Astrocyte (in vitro differentiated cells and primary cell): ENCODE data around the gene GSG1L. TPM values are rescaled to one million over a fixed set of nuclear protein-coding genes. Genes with fewer than 3 reads are reported as not detected.

Experiments used
- DNase-seq: peaks from one replicate; pipeline ENCODE4 v3.0.0-alpha.2; 2010; ENCODE audit warnings: low read depth
- FAIRE-seq: peaks from 2 replicates; lab custom pipeline; 2011; peaks lifted over from hg19 to GRCh38; lab: Jason Lieb, UNC
- H2AFZ ChIP-seq: 2 replicates; pipeline ENCODE4 v1.6.0; 2012; ENCODE audit warnings: low read depth, low read length, inconsistent platforms
- H3K27ac ChIP-seq: 2 replicates; pipeline ENCODE4 v1.5.1; 2011; ENCODE audit warnings: low read depth, low read length, inconsistent platforms
- H3K27me3 ChIP-seq: 2 replicates; pipeline ENCODE4 v1.6.0; 2011; ENCODE audit warnings: low read length, inconsistent platforms; ENCODE audit not compliant: insufficient read depth
- H3K36me3 ChIP-seq: 2 replicates; pipeline ENCODE4 v1.5.1; 2011; ENCODE audit warnings: low read length, inconsistent platforms; ENCODE audit not compliant: insufficient read depth
- H3K4me1 ChIP-seq: 2 replicates; pipeline ENCODE4 v1.5.1; 2011; ENCODE audit warnings: low read length, inconsistent platforms; ENCODE audit not compliant: insufficient read depth
- H3K4me2 ChIP-seq: 2 replicates; pipeline ENCODE4 v1.6.0; 2012; ENCODE audit warnings: low read length, inconsistent platforms
- H3K4me3 ChIP-seq: 2 replicates; pipeline ENCODE4 v1.5.1; 2011; ENCODE audit warnings: low read depth, mild to moderate bottlenecking, low read length, inconsistent platforms; ENCODE audit not compliant: insufficient read depth
- H3K79me2 ChIP-seq: 2 replicates; pipeline ENCODE4 v1.6.0; 2012; ENCODE audit warnings: mild to moderate bottlenecking, low read length, inconsistent platforms; ENCODE audit not compliant: insufficient read depth
- H3K9ac ChIP-seq: 2 replicates; pipeline ENCODE4 v1.6.0; 2012; ENCODE audit warnings: mild to moderate bottlenecking, low read length, inconsistent platforms
- H3K9me3 ChIP-seq: 2 replicates; pipeline ENCODE4 v1.5.1; 2012; ENCODE audit warnings: low read depth, mild to moderate bottlenecking, low read length, inconsistent platforms; ENCODE audit not compliant: insufficient read depth
- H4K20me1 ChIP-seq: 2 replicates; pipeline ENCODE4 v1.6.0; 2012; ENCODE audit warnings: low read length, inconsistent platforms; ENCODE audit not compliant: insufficient read depth
- H3K27ac Mint-ChIP-seq: one replicate; pipeline ENCODE4 v1.8.0; 2021; ENCODE audit warnings: mild to moderate bottlenecking, mixed read lengths; ENCODE audit not compliant: unreplicated experiment
- H3K27me3 Mint-ChIP-seq: one replicate; pipeline ENCODE4 v1.8.0; 2021; ENCODE audit warnings: low read depth, mixed read lengths; ENCODE audit not compliant: unreplicated experiment
- H3K36me3 Mint-ChIP-seq: one replicate; pipeline ENCODE4 v1.8.0; 2021; ENCODE audit warnings: low read depth, mixed read lengths; ENCODE audit not compliant: unreplicated experiment
- H3K4me1 Mint-ChIP-seq: one replicate; pipeline ENCODE4 v1.8.0; 2021; ENCODE audit warnings: low read depth, mixed read lengths; ENCODE audit not compliant: unreplicated experiment
- H3K4me3 Mint-ChIP-seq: one replicate; pipeline ENCODE4 v1.8.0; 2021; ENCODE audit warnings: mild to moderate bottlenecking, moderate library complexity, mixed read lengths; ENCODE audit not compliant: unreplicated experiment
- H3K9me3 Mint-ChIP-seq: one replicate; pipeline ENCODE4 v1.8.0; 2021; ENCODE audit warnings: mild to moderate bottlenecking, mixed read lengths; ENCODE audit not compliant: unreplicated experiment
- EZH2 ChIP-seq: IDR thresholded peaks from 2 replicates; pipeline ENCODE4 v1.6.1; 2012; ENCODE audit warnings: mild to moderate bottlenecking, low read length, inconsistent platforms; ENCODE audit not compliant: insufficient read depth
- total RNA-seq: library from RNA; stranded (reverse); gene quantifications from 2 replicates; pipeline ENCODE4 v1.2.1, GENCODE V29; 2021
- TF ChIP-seq, protein P1 (sequence below): IDR thresholded peaks from 2 replicates; pipeline ENCODE4 v1.5.1; 2011; ENCODE audit warnings: low read depth, mild to moderate bottlenecking, inconsistent platforms, low read length, moderate library complexity; ENCODE audit not compliant: insufficient read depth

The GSG1L gene
- total RNA-seq, 1 donor from 2014 or later = not detected

DNA sequence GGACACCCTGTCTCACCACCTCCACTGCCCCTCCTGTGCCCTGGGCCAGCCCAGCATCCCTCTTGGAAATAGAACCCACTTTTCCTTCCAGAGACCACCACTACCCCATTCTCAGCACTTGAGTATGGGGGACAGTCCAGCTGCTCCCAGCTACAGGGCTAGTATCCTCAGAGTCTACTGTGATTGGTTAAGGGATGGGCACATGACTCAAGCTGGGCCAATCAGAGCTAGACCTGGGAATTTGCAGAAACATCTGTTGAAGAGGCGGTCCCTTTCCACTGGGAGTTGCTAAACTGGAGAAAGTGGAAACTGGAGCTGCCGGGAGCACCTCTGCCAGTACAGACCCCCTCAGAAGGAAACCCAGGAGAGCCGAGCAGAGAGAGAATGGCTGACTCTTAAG, 156.6 kb downstream of the GSG1L start:
- peaks cover 11% of the 10 kb centered on the region for H3K9me3 Mint-ChIP-seq
- no peaks in the 10 kb centered on the region for H3K79me2 ChIP-seq
- TF ChIP-seq EZH2 = no peak
- TF ChIP-seq, protein P1, sequence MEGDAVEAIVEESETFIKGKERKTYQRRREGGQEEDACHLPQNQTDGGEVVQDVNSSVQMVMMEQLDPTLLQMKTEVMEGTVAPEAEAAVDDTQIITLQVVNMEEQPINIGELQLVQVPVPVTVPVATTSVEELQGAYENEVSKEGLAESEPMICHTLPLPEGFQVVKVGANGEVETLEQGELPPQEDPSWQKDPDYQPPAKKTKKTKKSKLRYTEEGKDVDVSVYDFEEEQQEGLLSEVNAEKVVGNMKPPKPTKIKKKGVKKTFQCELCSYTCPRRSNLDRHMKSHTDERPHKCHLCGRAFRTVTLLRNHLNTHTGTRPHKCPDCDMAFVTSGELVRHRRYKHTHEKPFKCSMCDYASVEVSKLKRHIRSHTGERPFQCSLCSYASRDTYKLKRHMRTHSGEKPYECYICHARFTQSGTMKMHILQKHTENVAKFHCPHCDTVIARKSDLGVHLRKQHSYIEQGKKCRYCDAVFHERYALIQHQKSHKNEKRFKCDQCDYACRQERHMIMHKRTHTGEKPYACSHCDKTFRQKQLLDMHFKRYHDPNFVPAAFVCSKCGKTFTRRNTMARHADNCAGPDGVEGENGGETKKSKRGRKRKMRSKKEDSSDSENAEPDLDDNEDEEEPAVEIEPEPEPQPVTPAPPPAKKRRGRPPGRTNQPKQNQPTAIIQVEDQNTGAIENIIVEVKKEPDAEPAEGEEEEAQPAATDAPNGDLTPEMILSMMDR = no peak
- H3K27ac Mint-ChIP-seq = no peak overlapping the region
- peaks cover 53% of the 10 kb centered on the region for H3K27me3 Mint-ChIP-seq
- no peaks in the 10 kb centered on the region for H3K9me3 ChIP-seq
- no peak overlapping the region for H3K27ac ChIP-seq
- no peaks in the 10 kb centered on the region for H3K36me3 ChIP-seq
- no peak overlapping the region for H3K9ac ChIP-seq
- H3K4me1 Mint-ChIP-seq = no peaks in the 10 kb centered on the region
- no peak overlapping the region for H2AFZ ChIP-seq
- DNase-seq = no peak
- no peak for FAIRE-seq
- H3K4me3 Mint-ChIP-seq = no peak overlapping the region
- no peaks in the 10 kb centered on the region for H3K36me3 Mint-ChIP-seq
- no peaks in the 10 kb centered on the region for H4K20me1 ChIP-seq
- H3K27me3 ChIP-seq = no peaks in the 10 kb centered on the region
- H3K4me1 ChIP-seq = no peaks in the 10 kb centered on the region
- no peak overlapping the region for H3K4me3 ChIP-seq
- no peak overlapping the region for H3K4me2 ChIP-seq

DNA sequence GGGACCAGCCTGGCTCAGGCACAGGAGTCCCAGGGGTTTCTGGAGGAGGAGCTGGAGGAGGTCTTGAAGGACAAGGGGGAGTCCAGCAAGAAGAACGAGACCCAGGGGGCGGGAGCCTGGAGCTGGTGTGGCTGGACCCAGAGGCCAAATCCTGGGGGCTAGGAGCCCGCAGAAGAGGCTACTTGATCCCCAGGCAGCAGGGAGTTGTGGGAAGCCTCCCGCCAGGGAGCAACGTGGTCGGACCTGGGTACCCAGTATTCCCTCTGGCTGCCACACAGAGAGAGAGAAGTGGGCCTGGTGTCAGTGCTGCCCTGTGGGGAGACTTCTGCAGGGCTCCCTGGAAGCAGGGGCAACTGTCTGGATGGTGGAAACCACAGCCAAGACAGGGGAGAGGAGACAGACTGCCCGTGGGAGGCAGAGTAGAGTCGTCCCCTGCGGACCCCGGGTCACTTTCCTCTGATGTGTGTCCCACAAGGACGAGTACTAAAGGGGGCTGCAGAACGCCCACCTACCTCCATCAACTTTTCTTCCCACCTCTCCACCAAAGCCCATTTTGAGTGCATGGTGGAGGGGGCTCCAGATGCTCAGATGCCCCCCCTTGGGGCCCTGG, 160.4 kb downstream of the GSG1L start:
- H3K27ac Mint-ChIP-seq = no peak overlapping the region
- Histone ChIP-seq H2AFZ (no peak overlapping the region), H3K4me3 (no peak overlapping the region), H3K9ac (no peak overlapping the region), H3K27me3 (no peaks in the 10 kb centered on the region), H3K9me3 (no peaks in the 10 kb centered on the region), H3K4me2 (no peak overlapping the region), H4K20me1 (no peaks in the 10 kb centered on the region), H3K36me3 (no peaks in the 10 kb centered on the region), H3K4me1 (no peaks in the 10 kb centered on the region), H3K79me2 (no peaks in the 10 kb centered on the region), H3K27ac (no peak overlapping the region)
- TF ChIP-seq EZH2 = no peak
- TF ChIP-seq, protein P1 = no peak
- no peaks in the 10 kb centered on the region for H3K36me3 Mint-ChIP-seq
- no peak overlapping the region for H3K4me3 Mint-ChIP-seq
- FAIRE-seq (no peak), DNase-seq (no peak)
- peaks cover 8% of the 10 kb centered on the region for H3K9me3 Mint-ChIP-seq
- peaks cover 55% of the 10 kb centered on the region for H3K27me3 Mint-ChIP-seq
- H3K4me1 Mint-ChIP-seq = no peaks in the 10 kb centered on the region

DNA sequence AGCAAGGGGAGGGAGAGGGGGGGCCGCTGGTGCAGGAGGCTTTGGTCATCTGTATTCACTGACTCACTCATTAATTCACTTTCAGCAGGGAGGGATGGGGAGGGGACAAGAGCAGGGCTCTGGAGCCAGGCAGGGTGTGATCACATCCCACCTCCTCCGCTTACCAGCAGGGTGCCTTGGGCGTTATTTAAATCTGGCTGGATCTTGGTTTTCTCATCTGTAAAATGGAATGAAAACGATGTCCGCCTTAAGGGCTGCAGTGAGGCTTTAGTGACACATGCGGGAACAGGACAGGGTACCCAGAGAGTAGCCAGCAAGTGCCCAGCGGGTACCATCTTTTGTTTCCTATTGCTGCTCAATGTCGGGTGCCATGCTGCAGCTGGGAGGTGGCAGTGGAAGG, 161.0 kb downstream of the GSG1L start:
- no peak overlapping the region for H3K9ac ChIP-seq
- TF ChIP-seq, protein P1 = no peak
- no peak for TF ChIP-seq EZH2
- H3K9me3 Mint-ChIP-seq = peaks cover 7% of the 10 kb centered on the region
- no peak overlapping the region for H3K4me3 ChIP-seq
- no peaks in the 10 kb centered on the region for H3K36me3 Mint-ChIP-seq
- no peaks in the 10 kb centered on the region for H3K9me3 ChIP-seq
- FAIRE-seq = no peak
- H3K27ac ChIP-seq = no peak overlapping the region
- no peak overlapping the region for H3K4me3 Mint-ChIP-seq
- DNase-seq = no peak
- H3K36me3 ChIP-seq = no peaks in the 10 kb centered on the region
- H3K27me3 Mint-ChIP-seq = peaks cover 51% of the 10 kb centered on the region
- H3K27me3 ChIP-seq = no peaks in the 10 kb centered on the region
- H3K4me1 ChIP-seq = no peaks in the 10 kb centered on the region
- H3K4me1 Mint-ChIP-seq = no peaks in the 10 kb centered on the region
- no peak overlapping the region for H2AFZ ChIP-seq
- H3K27ac Mint-ChIP-seq = no peak overlapping the region
- no peaks in the 10 kb centered on the region for H3K79me2 ChIP-seq
- no peaks in the 10 kb centered on the region for H4K20me1 ChIP-seq
- H3K4me2 ChIP-seq = no peak overlapping the region
